Prostate gland (tissue), 2 donors: ENCODE results near the gene GBA3. TPM values are rescaled to one million over a fixed set of nuclear protein-coding genes. Genes with fewer than 3 reads are reported as not detected.

Source experiments
- DNase-seq: peaks from one replicate; pipeline ENCODE4 v3.0.0-alpha.2; 2019; ENCODE audit warnings: low spot score
- H3K27ac ChIP-seq, 2 donors: fragments of 200-600 bp; sonication (generic); 2 replicates each; pipeline ENCODE4 v1.5.1; 2017 to 2019
- H3K27me3 ChIP-seq: fragments of 200-600 bp; sonication (generic); replicated peaks from 2 replicates; pipeline ENCODE4 v1.5.1; 2019; ENCODE audit not compliant: insufficient read depth
- H3K36me3 ChIP-seq, 2 donors: fragments of 200-600 bp; sonication (generic); 1 replicate in 1 of 2; 2 replicates in 1 of 2; pipeline versions ENCODE4 v1.5.1 to v1.8.1; 2017 to 2019
- H3K4me1 ChIP-seq: fragments of 200-600 bp; sonication (generic); replicated peaks from 2 replicates; pipeline ENCODE4 v1.5.1; 2019
- H3K4me3 ChIP-seq, 2 donors: fragments of 200-600 bp; sonication (generic); 2 replicates each; pipeline ENCODE4 v1.5.1; 2017 to 2019
- H3K9me3 ChIP-seq: fragments of 200-600 bp; sonication (generic); 2 replicates; pipeline ENCODE4 v1.5.1; 2017
- CTCF ChIP-seq, 4 experiments: fragments of 200-600 bp in 2 of 4; fragments of 450-650 bp in 2 of 4; sonication (generic) in 2 of 4; IDR thresholded peaks; 1 replicate in 3 of 4; 2 replicates in 1 of 4; pipeline ENCODE4 v1.5.1; 2016 to 2019; ENCODE audit warnings: antibody characterized with exemption in 4 of 4, mild to moderate bottlenecking in 2 of 4, moderate library complexity in 2 of 4
- POLR2A ChIP-seq: fragments of 450-650 bp; IDR thresholded peaks from one replicate; pipeline ENCODE4 v1.6.1; 2016; ENCODE audit warnings: antibody characterized with exemption, mild to moderate bottlenecking
- POLR2AphosphoS5 ChIP-seq: sonication (generic); formaldehyde crosslinking; IDR thresholded peaks from one replicate; pipeline ENCODE4 v1.6.1; 2017; ENCODE audit warnings: antibody characterized with exemption
- WGBS: methylation state at CpG from one replicate; pipeline ENCODE4 v1.1.5; 2018; 5-methylcytosine and 5-hydroxymethylcytosine counted together
- intact Hi-C: fragments of 100-400 bp; cut with DNase I; formaldehyde crosslinking; loops from one replicate; pipeline ENCODE4 v1.14.2; 2022
- total RNA-seq, 2 donors: library from RNA; depleted of rRNA; stranded (reverse); fragments of >200 nt; gene quantifications; one replicate each; pipeline ENCODE4 v1.1.0, GENCODE V29; 2016

Gene GBA3
- total RNA-seq, 2 donors from 2014 or later: 0.68 to 0.97 TPM

- H3K36me3 ChIP-seq: no peaks in the 10 kb centered on the region
- TF ChIP-seq POLR2A (no peak), POLR2AphosphoS5 (no peak), CTCF (IDR thresholded peaks at IDR 0.05) (no peak)
- no peak overlapping the region for H3K4me3 ChIP-seq
- intact Hi-C loops: no loop called here
- H3K27ac ChIP-seq: no peak overlapping the region
- no peaks in the 10 kb centered on the region for H3K4me1 ChIP-seq
- H3K9me3 ChIP-seq: no peaks in the 10 kb centered on the region
- H3K27me3 ChIP-seq: no peaks in the 10 kb centered on the region
- 40% methylated on average over 5 of the region's 5 CpGs for WGBS
- no peak for DNase-seq
These were observed 6.6 kb upstream of the GBA3 start for GRCh38 chr4:22686141-22686540.

- DNase-seq: no peak
- H3K27me3 ChIP-seq: no peaks in the 10 kb centered on the region
- H3K4me3 ChIP-seq: no peak overlapping the region
- no peak overlapping the region for H3K27ac ChIP-seq
- H3K9me3 ChIP-seq: no peaks in the 10 kb centered on the region
- TF ChIP-seq POLR2A (no peak), POLR2AphosphoS5 (no peak), CTCF (IDR thresholded peaks at IDR 0.05) (no peak)
- no peaks in the 10 kb centered on the region for H3K4me1 ChIP-seq
- intact Hi-C loops: no loop called here
- WGBS: 74% methylated on average over 3 of the region's 3 CpGs
- no peaks in the 10 kb centered on the region for H3K36me3 ChIP-seq
These were observed 4.5 kb upstream of the GBA3 start for GRCh38 chr4:22688236-22688635.

- no peaks in the 10 kb centered on the region for H3K36me3 ChIP-seq
- H3K9me3 ChIP-seq: no peaks in the 10 kb centered on the region
- H3K4me3 ChIP-seq: no peak overlapping the region
- H3K27ac ChIP-seq: no peak overlapping the region
- H3K4me1 ChIP-seq: no peaks in the 10 kb centered on the region
- WGBS: 85% methylated on average over 3 of the region's 3 CpGs
- TF ChIP-seq POLR2AphosphoS5 (no peak), CTCF (IDR thresholded peaks at IDR 0.05) (no peak), POLR2A (no peak)
- intact Hi-C loops: no loop called here
- no peak for DNase-seq
- no peaks in the 10 kb centered on the region for H3K27me3 ChIP-seq
These were observed 3.3 kb upstream of the GBA3 start for GRCh38 chr4:22689428-22689827.

- intact Hi-C loops: loop anchor here (5.0 kb wide), 1 partner anchor 903 kb away; no protein-coding TSS in a partner anchor
- WGBS: 100% methylated on average over 1 of the region's 1 CpG
- H3K4me3 ChIP-seq: no peak overlapping the region
- no peak for TF ChIP-seq CTCF (IDR thresholded peaks at IDR 0.05)
- TF ChIP-seq POLR2AphosphoS5: no peak
- no peak for TF ChIP-seq POLR2A
- H3K27me3 ChIP-seq: no peaks in the 10 kb centered on the region
- no peak overlapping the region for H3K27ac ChIP-seq
- no peak for DNase-seq
- no peaks in the 10 kb centered on the region for H3K36me3 ChIP-seq
- no peaks in the 10 kb centered on the region for H3K4me1 ChIP-seq
- H3K9me3 ChIP-seq: no peaks in the 10 kb centered on the region
These were observed 2.3 kb downstream of the GBA3 start for GRCh38 chr4:22695029-22695428.

- Histone ChIP-seq H3K4me1 (no peaks in the 10 kb centered on the region), H3K27me3 (no peaks in the 10 kb centered on the region), H3K4me3 (no peak overlapping the region), H3K36me3 (no peaks in the 10 kb centered on the region), H3K27ac (no peak overlapping the region), H3K9me3 (no peaks in the 10 kb centered on the region)
- TF ChIP-seq POLR2A (no peak), CTCF (IDR thresholded peaks at IDR 0.05) (no peak), POLR2AphosphoS5 (no peak)
- DNase-seq: no peak
- whole genome bisulfite sequencing: 28% methylated on average over 3 of the region's 3 CpGs
- intact Hi-C loops: loop anchor here (5.0 kb wide), 1 partner anchor 904 kb away; no protein-coding TSS in a partner anchor
These were observed 3.2 kb downstream of the GBA3 start for GRCh38 chr4:22695917-22696316.
